ENCODE measurements around the gene XIRP1. TPM values are rescaled to one million over a fixed set of nuclear protein-coding genes. Genes with fewer than 3 reads are reported as not detected.
A peak's percentile ranks its signal among the peaks of the same experiment; 100 is the strongest.

XIRP1 gene
- 1 to 10 TPM in 1 of 4 donors, not detected in 3; 1.3 TPM for total RNA-seq

- no peak within 1 kb of the TSS for H3K27ac ChIP-seq (replicated peaks in 1 of 4)
- DNase-seq (ENCODE audit: extremely low spot score), result no peak
- H3K9me3 ChIP-seq, result no peaks in the 10 kb centered on the region
- intact Hi-C loops (cut with DNase I), result loop anchor here (5.0 kb wide), 2 partner anchors 80 to 95 kb away; no protein-coding TSS in a partner anchor
- peaks cover 0 to 21% (median 0%) of the 10 kb centered on the region in 4 donors for H3K36me3 ChIP-seq
- WGBS, result 87% methylated on average over 9 of the region's 9 CpGs
- peaks cover 14 to 28% (median 20%) of the 10 kb centered on the region in 4 donors for H3K4me1 ChIP-seq
- no peak within 1 kb of the TSS for H3K4me3 ChIP-seq
- H3K27me3 ChIP-seq, result no peaks in the 10 kb centered on the region
- TF ChIP-seq POLR2A (IDR thresholded peaks at IDR 0.05; ENCODE audit: low read depth) (no peak), POLR2AphosphoS5 (IDR thresholded peaks at IDR 0.05) (no peak), EP300 (IDR thresholded peaks at IDR 0.05) (no peak)
- TF ChIP-seq, protein P1, sequence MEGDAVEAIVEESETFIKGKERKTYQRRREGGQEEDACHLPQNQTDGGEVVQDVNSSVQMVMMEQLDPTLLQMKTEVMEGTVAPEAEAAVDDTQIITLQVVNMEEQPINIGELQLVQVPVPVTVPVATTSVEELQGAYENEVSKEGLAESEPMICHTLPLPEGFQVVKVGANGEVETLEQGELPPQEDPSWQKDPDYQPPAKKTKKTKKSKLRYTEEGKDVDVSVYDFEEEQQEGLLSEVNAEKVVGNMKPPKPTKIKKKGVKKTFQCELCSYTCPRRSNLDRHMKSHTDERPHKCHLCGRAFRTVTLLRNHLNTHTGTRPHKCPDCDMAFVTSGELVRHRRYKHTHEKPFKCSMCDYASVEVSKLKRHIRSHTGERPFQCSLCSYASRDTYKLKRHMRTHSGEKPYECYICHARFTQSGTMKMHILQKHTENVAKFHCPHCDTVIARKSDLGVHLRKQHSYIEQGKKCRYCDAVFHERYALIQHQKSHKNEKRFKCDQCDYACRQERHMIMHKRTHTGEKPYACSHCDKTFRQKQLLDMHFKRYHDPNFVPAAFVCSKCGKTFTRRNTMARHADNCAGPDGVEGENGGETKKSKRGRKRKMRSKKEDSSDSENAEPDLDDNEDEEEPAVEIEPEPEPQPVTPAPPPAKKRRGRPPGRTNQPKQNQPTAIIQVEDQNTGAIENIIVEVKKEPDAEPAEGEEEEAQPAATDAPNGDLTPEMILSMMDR (IDR thresholded peaks at IDR 0.05), result no peak
Observed at GRCh38 chr3:39192490-39193092, at the start of gene XIRP1. XIRP1 (minus strand) TSS chr3:39192595; CDS start chr3:39189445, 3,150 bp downstream.

DNA sequence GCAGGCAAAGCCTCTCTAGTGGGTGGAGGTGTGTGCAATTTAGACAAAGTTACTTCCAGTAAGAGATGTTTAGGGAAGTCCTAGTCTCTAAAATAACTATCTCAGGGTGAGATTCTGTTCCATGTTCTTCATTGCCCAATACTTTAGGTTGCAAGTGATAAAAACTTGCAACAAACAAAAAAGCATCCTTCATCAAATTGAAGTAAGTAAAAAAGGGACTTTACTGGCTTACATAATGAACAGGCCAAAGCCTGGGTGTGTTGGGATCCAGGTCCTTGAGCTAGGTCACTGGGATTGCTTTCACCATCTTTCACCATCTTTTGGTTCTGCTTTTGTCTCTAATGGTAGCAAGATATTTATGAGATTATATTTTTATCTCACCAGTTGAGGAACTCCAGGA, 49.2 kb upstream of the XIRP1 start:
- DNase-seq (ENCODE audit: extremely low spot score), result no peak
- H3K9me3 ChIP-seq, result no peaks in the 10 kb centered on the region
- intact Hi-C loops (cut with DNase I), result no loop called here
- TF ChIP-seq POLR2AphosphoS5 (IDR thresholded peaks at IDR 0.05) (no peak), POLR2A (IDR thresholded peaks at IDR 0.05; ENCODE audit: low read depth) (no peak)
- TF ChIP-seq, protein P1 (IDR thresholded peaks at IDR 0.05), result no peak
- no peak overlapping the region for H3K27ac ChIP-seq (replicated peaks in 1 of 4)
- no peaks in the 10 kb centered on the region for H3K4me1 ChIP-seq
- no peak overlapping the region for H3K4me3 ChIP-seq
- no peaks in the 10 kb centered on the region for H3K27me3 ChIP-seq
- no peaks in the 10 kb centered on the region for H3K36me3 ChIP-seq

DNA sequence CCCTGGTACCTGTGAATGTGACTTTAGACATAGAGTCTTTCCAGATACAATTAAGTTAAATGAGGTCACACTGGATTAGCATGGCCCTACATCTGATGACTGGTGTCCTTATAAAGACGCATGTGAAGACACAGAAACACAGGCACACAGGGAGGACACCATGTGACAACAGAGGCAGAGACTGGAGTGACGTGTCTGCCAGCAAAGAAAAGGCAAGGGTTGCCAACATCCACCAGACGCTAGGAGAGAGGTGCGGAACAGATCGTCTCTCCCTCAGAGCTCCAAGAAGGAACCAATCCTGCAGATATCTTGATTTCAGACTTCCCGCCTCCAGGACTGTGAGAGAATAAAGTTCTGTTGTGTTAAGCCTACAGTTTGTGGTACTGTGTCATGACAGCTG, 44.6 kb upstream of the XIRP1 start:
- no peak overlapping the region for H3K4me3 ChIP-seq
- no peak for DNase-seq (ENCODE audit: extremely low spot score)

GRCh38 chr3:39234651-39235050, 42.3 kb upstream of the XIRP1 start:
- no peak for TF ChIP-seq EP300 (IDR thresholded peaks at IDR 0.05)
- TF ChIP-seq POLR2AphosphoS5 (IDR thresholded peaks at IDR 0.05), result no peak
- TF ChIP-seq, protein P1 (IDR thresholded peaks at IDR 0.05), result no peak
- TF ChIP-seq POLR2A (IDR thresholded peaks at IDR 0.05; ENCODE audit: low read depth), result no peak
- 62% methylated on average over 2 of the region's 2 CpGs for WGBS
- Histone ChIP-seq H3K4me1 (peaks cover 0 to 5% (median 0%) of the 10 kb centered on the region in 4 donors), H3K9me3 (peaks cover 0 to 5% (median 0%) of the 10 kb centered on the region in 4 donors), H3K36me3 (no peaks in the 10 kb centered on the region), H3K27me3 (peaks cover 0 to 8% (median 0%) of the 10 kb centered on the region in 4 donors), H3K27ac (replicated peaks in 1 of 4) (no peak overlapping the region), H3K4me3 (no peak overlapping the region)
- DNase-seq (ENCODE audit: extremely low spot score), result peak; percentile 57
- intact Hi-C loops (cut with DNase I), result no loop called here

More for the DNA sequence above, 44.6 kb upstream of the XIRP1 start:
- no peak overlapping the region for H3K27ac ChIP-seq (replicated peaks in 1 of 4)
- peaks cover 0 to 8% (median 0%) of the 10 kb centered on the region in 4 donors for H3K27me3 ChIP-seq
- no peak for TF ChIP-seq POLR2AphosphoS5 (IDR thresholded peaks at IDR 0.05)
- TF ChIP-seq EP300 (IDR thresholded peaks at IDR 0.05), result no peak
- no peak for TF ChIP-seq POLR2A (IDR thresholded peaks at IDR 0.05; ENCODE audit: low read depth)
- TF ChIP-seq, protein P1 (IDR thresholded peaks at IDR 0.05), result no peak
- H3K9me3 ChIP-seq, result no peaks in the 10 kb centered on the region
- peaks cover 0 to 5% (median 0%) of the 10 kb centered on the region in 4 donors for H3K4me1 ChIP-seq
- H3K36me3 ChIP-seq, result no peaks in the 10 kb centered on the region
- intact Hi-C loops (cut with DNase I), result no loop called here
- WGBS, result 73% methylated on average over 6 of the region's 6 CpGs
